ENCODE data around the gene CCDC40.

The CCDC40 gene

GRCh38 chr17:80115159-80115558 lies 78.7 kb downstream of the CCDC40 start:
- DNase-seq (ENCODE audit: low spot score) = no peak

GRCh38 chr17:80116276-80116920 lies 80.0 kb downstream of the CCDC40 start:
- DNase-seq (ENCODE audit: low spot score) = peak; percentile 32

- peak; percentile 38 for DNase-seq (ENCODE audit: low spot score)
Measured at GRCh38 chr17:80116921-80117380, 80.5 kb downstream of the CCDC40 start.

GRCh38 chr17:80117491-80118401 lies 81.3 kb downstream of the CCDC40 start:
- peak; percentile 42 for DNase-seq (ENCODE audit: low spot score)

- peak; percentile 41 for DNase-seq (ENCODE audit: low spot score)
Measured at GRCh38 chr17:80118601-80119270, 82.3 kb downstream of the CCDC40 start.

GRCh38 chr17:80119271-80119791 lies 82.9 kb downstream of the CCDC40 start:
- DNase-seq (ENCODE audit: low spot score) = peak; percentile 63

- peak; percentile 43 for DNase-seq (ENCODE audit: low spot score)
Measured at GRCh38 chr17:80119839-80120238, 83.4 kb downstream of the CCDC40 start.

GRCh38 chr17:80122026-80122575 lies 85.7 kb downstream of the CCDC40 start:
- DNase-seq (ENCODE audit: low spot score) = no peak

GRCh38 chr17:80122926-80123505 lies 86.6 kb downstream of the CCDC40 start:
- DNase-seq (ENCODE audit: low spot score) = no peak

- DNase-seq (ENCODE audit: low spot score) = no peak
Measured at GRCh38 chr17:80123791-80124190, 87.3 kb downstream of the CCDC40 start.

GRCh38 chr17:80124351-80124981 lies 88.0 kb downstream of the CCDC40 start:
- DNase-seq (ENCODE audit: low spot score) = peak; percentile 80

GRCh38 chr17:80125656-80126448 lies 89.4 kb downstream of the CCDC40 start:
- no peak for DNase-seq (ENCODE audit: low spot score)

GRCh38 chr17:80126449-80126715 lies 89.9 kb downstream of the CCDC40 start:
- DNase-seq (ENCODE audit: low spot score) = no peak

- no peak for DNase-seq (ENCODE audit: low spot score)
Measured at GRCh38 chr17:80129006-80129565, 92.6 kb downstream of the CCDC40 start.

- no peak for DNase-seq (ENCODE audit: low spot score)
Measured at GRCh38 chr17:80130992-80131391, 94.5 kb downstream of the CCDC40 start.

- DNase-seq (ENCODE audit: low spot score) = no peak
Measured at GRCh38 chr17:80132906-80133625, 96.6 kb downstream of the CCDC40 start.

GRCh38 chr17:80133626-80133970 lies 97.2 kb downstream of the CCDC40 start:
- no peak for DNase-seq (ENCODE audit: low spot score)

GRCh38 chr17:80137131-80137530 lies 100.7 kb downstream of the CCDC40 start:
- DNase-seq (ENCODE audit: low spot score) = no peak

- no peak for DNase-seq (ENCODE audit: low spot score)
Measured at GRCh38 chr17:80138856-80139426, 102.5 kb downstream of the CCDC40 start.

Data from D341Med (cell line).